ENCODE measurements around the gene ENSA. TPM values are rescaled to one million over a fixed set of nuclear protein-coding genes. Genes with fewer than 3 reads are reported as not detected.
A peak's percentile ranks its signal among the peaks of the same experiment; 100 is the strongest.

ENSA gene
- polyA plus RNA-seq, 3 donors, result 30.6 to 40.3 (median 38.5) TPM

DNA sequence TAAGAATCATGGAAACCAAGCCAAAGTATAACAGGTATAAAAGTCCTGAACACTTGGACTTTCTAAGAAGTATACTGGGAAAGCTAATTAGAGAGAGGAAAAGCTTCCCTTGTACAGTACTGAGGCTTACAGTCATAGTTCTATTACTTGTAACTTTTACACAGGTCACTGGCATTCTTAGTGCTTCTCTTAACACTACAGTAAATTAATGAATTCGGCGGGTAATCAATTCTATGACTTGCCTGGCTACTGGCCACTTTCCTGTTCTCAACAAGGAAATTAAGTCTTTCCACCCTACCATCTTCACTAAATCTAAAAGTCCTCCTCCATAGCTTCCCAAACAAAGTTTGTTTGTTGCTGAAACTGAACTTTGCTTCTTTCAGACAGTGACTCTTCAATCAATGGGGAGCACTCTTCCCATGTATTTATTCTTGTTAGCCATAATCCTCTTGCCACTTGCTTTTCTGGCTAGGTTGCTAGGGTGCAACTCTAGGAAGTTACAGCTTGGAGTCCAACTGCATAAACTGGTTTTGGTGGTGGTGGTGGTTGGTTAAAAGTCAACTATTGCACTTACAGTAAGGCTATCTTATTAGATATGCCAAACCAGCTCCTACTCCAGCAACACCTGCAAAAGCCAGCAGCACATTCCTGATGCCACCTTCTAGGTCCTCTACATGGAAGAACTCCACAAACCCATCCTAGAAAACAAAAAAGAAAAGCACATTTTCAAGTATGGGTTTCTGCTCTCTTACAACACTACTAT, 52.4 kb downstream of the ENSA start:
- WGBS (ENCODE audit: insufficient coverage), result 48% methylated on average over 2 of the region's 2 CpGs
- H3K4me1 ChIP-seq (ENCODE audit: control insufficient read depth in 1 of 2, insufficient read depth in 2 of 2, low read length in 2 of 2), result peaks cover 33 to 62% of the 10 kb centered on the region in 2 donors
- no peak overlapping the region for H2AFZ ChIP-seq (ENCODE audit: insufficient read depth, low read depth, low read length, poor library complexity, severe bottlenecking)
- no peaks in the 10 kb centered on the region for H3K27me3 ChIP-seq (ENCODE audit: control insufficient read depth in 2 of 2, insufficient read depth in 2 of 2, low read length in 2 of 2)
- Mint-ChIP-seq H3K9me3 (peaks cover 5 to 18% (median 12%) of the 10 kb centered on the region in 7 donors), H3K27ac (peak overlapping the region; percentile 76 to 99 (median 98)), H3K4me1 (peaks cover 55% of the 10 kb centered on the region), H3K36me3 (peaks cover 61 to 72% of the 10 kb centered on the region in 2 donors), H3K27me3 (ENCODE audit: low read depth in 3 of 3) (peaks cover 0 to 14% (median 2%) of the 10 kb centered on the region in 3 donors), H3K4me3 (peak overlapping the region; percentile 96 to 99)
- no peaks in the 10 kb centered on the region for H3K9me3 ChIP-seq (replicated peaks in 1 of 2; ENCODE audit: control insufficient read depth in 1 of 2, insufficient read depth in 1 of 2, low read length in 2 of 2)
- H3K27ac ChIP-seq (ENCODE audit: low read depth in 1 of 2, low read length in 2 of 2), result peak overlapping the region; percentile 31 to 97
- no peak for DNase-seq
- H3K36me3 ChIP-seq (replicated peaks in 1 of 2; ENCODE audit: control insufficient read depth in 1 of 2, insufficient read depth in 2 of 2, low read length in 2 of 2), result peaks cover 50 to 65% of the 10 kb centered on the region in 2 donors
- peaks cover 75% of the 10 kb centered on the region for H4K20me1 ChIP-seq (ENCODE audit: insufficient read depth, low read length)
- intact Hi-C loops (cut with micrococcal nuclease), result loop anchor here (1.0 to 5.0 kb wide), 3 partner anchors 12 to 35 kb away; no protein-coding TSS in a partner anchor
- H3K79me2 ChIP-seq (ENCODE audit: insufficient read depth, low read length), result peaks cover 92% of the 10 kb centered on the region
- H3K4me2 ChIP-seq (replicated peaks; ENCODE audit: extremely low read depth, low read length, poor library complexity, severe bottlenecking), result peak overlapping the region; percentile 92
- peak overlapping the region; percentile 100 for H3K9ac ChIP-seq (ENCODE audit: insufficient read depth, low read length, poor library complexity, severe bottlenecking)
- TF ChIP-seq, protein P1, sequence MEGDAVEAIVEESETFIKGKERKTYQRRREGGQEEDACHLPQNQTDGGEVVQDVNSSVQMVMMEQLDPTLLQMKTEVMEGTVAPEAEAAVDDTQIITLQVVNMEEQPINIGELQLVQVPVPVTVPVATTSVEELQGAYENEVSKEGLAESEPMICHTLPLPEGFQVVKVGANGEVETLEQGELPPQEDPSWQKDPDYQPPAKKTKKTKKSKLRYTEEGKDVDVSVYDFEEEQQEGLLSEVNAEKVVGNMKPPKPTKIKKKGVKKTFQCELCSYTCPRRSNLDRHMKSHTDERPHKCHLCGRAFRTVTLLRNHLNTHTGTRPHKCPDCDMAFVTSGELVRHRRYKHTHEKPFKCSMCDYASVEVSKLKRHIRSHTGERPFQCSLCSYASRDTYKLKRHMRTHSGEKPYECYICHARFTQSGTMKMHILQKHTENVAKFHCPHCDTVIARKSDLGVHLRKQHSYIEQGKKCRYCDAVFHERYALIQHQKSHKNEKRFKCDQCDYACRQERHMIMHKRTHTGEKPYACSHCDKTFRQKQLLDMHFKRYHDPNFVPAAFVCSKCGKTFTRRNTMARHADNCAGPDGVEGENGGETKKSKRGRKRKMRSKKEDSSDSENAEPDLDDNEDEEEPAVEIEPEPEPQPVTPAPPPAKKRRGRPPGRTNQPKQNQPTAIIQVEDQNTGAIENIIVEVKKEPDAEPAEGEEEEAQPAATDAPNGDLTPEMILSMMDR (IDR thresholded peaks at IDR 0.05), result no peak
- H3K4me3 ChIP-seq (replicated peaks in 1 of 3; ENCODE audit: low read depth in 2 of 3, low read length in 3 of 3), result peak overlapping the region; percentile 81 to 100 (median 100)

DNA sequence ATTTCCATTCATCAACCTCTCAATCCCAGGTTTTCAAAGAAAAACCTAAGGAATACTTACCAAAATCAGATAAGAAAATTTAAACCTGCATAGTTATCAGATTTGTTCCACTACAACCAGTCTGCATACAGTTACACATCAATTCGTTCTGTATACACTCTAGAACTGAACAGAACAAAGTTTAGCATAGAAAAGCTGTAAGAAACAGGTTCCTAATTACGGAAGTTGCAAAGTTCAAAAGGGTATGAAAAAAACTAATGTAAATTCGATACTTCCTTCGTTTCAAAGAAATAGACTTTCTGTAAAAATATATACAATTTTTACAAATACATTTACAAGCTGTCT, 53.1 kb downstream of the ENSA start:
- Histone ChIP-seq H3K79me2 (ENCODE audit: insufficient read depth, low read length) (peaks cover 95% of the 10 kb centered on the region), H3K27me3 (ENCODE audit: control insufficient read depth in 2 of 2, insufficient read depth in 2 of 2, low read length in 2 of 2) (no peaks in the 10 kb centered on the region), H3K4me1 (ENCODE audit: control insufficient read depth in 1 of 2, insufficient read depth in 2 of 2, low read length in 2 of 2) (peaks cover 32 to 64% of the 10 kb centered on the region in 2 donors), H3K9ac (ENCODE audit: insufficient read depth, low read length, poor library complexity, severe bottlenecking) (peak overlapping the region; percentile 100), H3K9me3 (replicated peaks in 1 of 2; ENCODE audit: control insufficient read depth in 1 of 2, insufficient read depth in 1 of 2, low read length in 2 of 2) (no peaks in the 10 kb centered on the region), H3K36me3 (replicated peaks in 1 of 2; ENCODE audit: control insufficient read depth in 1 of 2, insufficient read depth in 2 of 2, low read length in 2 of 2) (peaks cover 55 to 72% of the 10 kb centered on the region in 2 donors), H4K20me1 (ENCODE audit: insufficient read depth, low read length) (peaks cover 81% of the 10 kb centered on the region), H3K4me3 (replicated peaks in 1 of 3; ENCODE audit: low read depth in 2 of 3, low read length in 3 of 3) (peak overlapping the region; percentile 81 to 100 (median 100)), H3K4me2 (replicated peaks; ENCODE audit: extremely low read depth, low read length, poor library complexity, severe bottlenecking) (peak overlapping the region; percentile 92), H3K27ac (ENCODE audit: low read depth in 1 of 2, low read length in 2 of 2) (peak overlapping the region in 1 of 2 donors; percentile 97), H2AFZ (ENCODE audit: insufficient read depth, low read depth, low read length, poor library complexity, severe bottlenecking) (no peak overlapping the region)
- DNase-seq, result no peak
- Mint-ChIP-seq H3K36me3 (peaks cover 61 to 79% of the 10 kb centered on the region in 2 donors), H3K27ac (peak overlapping the region; percentile 53 to 99 (median 82)), H3K9me3 (peaks cover 5 to 18% (median 12%) of the 10 kb centered on the region in 7 donors), H3K4me3 (peak overlapping the region; percentile 96 to 99), H3K4me1 (peaks cover 56% of the 10 kb centered on the region), H3K27me3 (ENCODE audit: low read depth in 3 of 3) (peaks cover 0 to 14% (median 2%) of the 10 kb centered on the region in 3 donors)
- TF ChIP-seq, protein P1 (IDR thresholded peaks at IDR 0.05), result no peak
- WGBS (ENCODE audit: insufficient coverage), result no CpG with 5 or more reads among the region's 4 CpGs
- intact Hi-C loops (cut with micrococcal nuclease), result loop anchor here (2.0 to 5.0 kb wide), 2 partner anchors 14 to 36 kb away; no protein-coding TSS in a partner anchor
